Kidney (tissue), 14 donors: Measurements from ENCODE around the gene GPSM1. TPM values are rescaled to one million over a fixed set of nuclear protein-coding genes. Genes with fewer than 3 reads are reported as not detected.

Experiments
- DNase-seq, 5 donors: peaks; one replicate each; pipeline ENCODE4 v3.0.0-alpha.2; 2013 to 2020
- FAIRE-seq: peaks from 2 replicates; lab custom pipeline; 2012; peaks lifted over from hg19 to GRCh38; lab: Jason Lieb, UNC
- H3K27ac ChIP-seq, 2 donors: one replicate each; pipeline ENCODE4 v1.7.0; 2013; ENCODE audit warnings: low read depth in 2 of 2, low read length in 2 of 2, inconsistent platforms in 1 of 2
- H3K27me3 ChIP-seq: one replicate; pipeline ENCODE4 v1.7.1; 2013; ENCODE audit warnings: low read length, inconsistent platforms; ENCODE audit not compliant: control insufficient read depth, insufficient read depth
- H3K36me3 ChIP-seq, 3 donors: one replicate each; pipeline versions ENCODE4 v1.7.0 to v1.7.1; 2013; ENCODE audit warnings: low read length in 3 of 3, control low read depth in 1 of 3, inconsistent platforms in 1 of 3; ENCODE audit not compliant: insufficient read depth in 3 of 3, control insufficient read depth in 2 of 3
- H3K4me1 ChIP-seq, 3 donors: one replicate each; pipeline versions ENCODE4 v1.7.0 to v1.7.1; 2013; ENCODE audit warnings: low read length in 3 of 3, inconsistent platforms in 1 of 3, low read depth in 1 of 3; ENCODE audit not compliant: control insufficient read depth in 2 of 3, insufficient read depth in 2 of 3
- H3K4me3 ChIP-seq, 3 donors: one replicate each; pipeline versions ENCODE4 v1.7.0 to v1.8.1; 2013; ENCODE audit warnings: low read length in 3 of 3, control low read depth in 1 of 3, inconsistent platforms in 1 of 3
- H3K9ac ChIP-seq, 3 donors: one replicate each; pipeline versions ENCODE4 v1.7.0 to v1.7.1; 2013; ENCODE audit warnings: low read length in 3 of 3, control low read depth in 1 of 3, inconsistent platforms in 1 of 3
- H3K9me3 ChIP-seq, 3 donors: one replicate each; pipeline versions ENCODE4 v1.7.0 to v1.7.1; 2013; ENCODE audit warnings: low read length in 3 of 3, control low read depth in 1 of 3, inconsistent platforms in 1 of 3; ENCODE audit not compliant: control insufficient read depth in 2 of 3, insufficient read depth in 1 of 3
- CTCF ChIP-seq: IDR thresholded peaks from 3 replicates; pipeline ENCODE4 v1.5.1; 2012; ENCODE audit warnings: mild to moderate bottlenecking, moderate library complexity, borderline replicate concordance; ENCODE audit not compliant: insufficient read depth; ENCODE audit errors: extremely low read depth
- intact Hi-C: fragments of 100-400 bp; cut with DNase I; formaldehyde crosslinking; loops from one replicate; pipeline ENCODE4 v1.11.1; 2022
- polyA plus RNA-seq: library from polyadenylated mRNA; stranded (reverse); fragments of 350-450 nt; fragmentation: Illumina TruSeq; extraction: RNeasy Lipid Tissue Mini Kit (QIAGEN cat#74804); gene quantifications from one replicate; pipeline ENCODE4 v1.2.3, GENCODE V29; 2014; ENCODE audit warnings: low read depth, low replicate concordance; ENCODE audit not compliant: insufficient read depth
- total RNA-seq: library from RNA; stranded (reverse); fragmentation: NEBNext Ultra II Directional; extraction: Animal tissue kit (Norgen Biotek cat#: 25700); gene quantifications from one replicate; pipeline ENCODE4 v1.2.1, GENCODE V29; 2021
- donor health status: control.
- donor health status: control.
- donor health status: control.
- donor health status: control.
- donor health status: control.
- donor health status: DM: yes; HTN: yes; CAD: no.
- donor health status: Normal renal cell carcinoma (clear cell type).

The GPSM1 gene
- total and polyA plus RNA-seq, 2 donors from 2014 or later, result 11.6 to 11.9 TPM

DNA sequence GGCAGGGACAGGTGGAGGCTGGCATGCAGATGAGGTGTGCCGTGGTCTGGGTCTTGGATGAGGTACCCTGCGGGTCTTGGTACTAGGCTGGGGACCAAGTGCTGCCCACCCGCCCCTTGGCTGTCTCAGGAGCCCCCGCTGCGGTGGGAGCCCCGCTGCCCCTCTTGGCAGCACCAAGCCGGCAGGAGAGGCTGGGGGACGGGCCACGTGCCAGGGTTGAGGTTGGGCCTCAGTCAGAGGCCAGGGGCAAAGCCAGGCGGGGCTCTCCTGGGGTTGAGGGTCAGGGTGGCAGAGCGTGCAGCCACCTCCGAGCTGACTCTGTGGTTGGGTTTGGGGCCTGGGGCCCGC lies 44.2 kb downstream of the GPSM1 start:
- DNase-seq, result peak in 1 of 5 donors; percentile 69
- H3K9me3 ChIP-seq, result no peaks in the 10 kb centered on the region
- no peak overlapping the region for H3K4me3 ChIP-seq
- H3K9ac ChIP-seq, result no peak overlapping the region
- peaks cover 0 to 11% (median 3%) of the 10 kb centered on the region in 3 donors for H3K4me1 ChIP-seq
- no peaks in the 10 kb centered on the region for H3K36me3 ChIP-seq
- TF ChIP-seq CTCF, result no peak
- no peaks in the 10 kb centered on the region for H3K27me3 ChIP-seq
- intact Hi-C loops, result no loop called here
- no peak overlapping the region for H3K27ac ChIP-seq
- no peak for FAIRE-seq

DNA sequence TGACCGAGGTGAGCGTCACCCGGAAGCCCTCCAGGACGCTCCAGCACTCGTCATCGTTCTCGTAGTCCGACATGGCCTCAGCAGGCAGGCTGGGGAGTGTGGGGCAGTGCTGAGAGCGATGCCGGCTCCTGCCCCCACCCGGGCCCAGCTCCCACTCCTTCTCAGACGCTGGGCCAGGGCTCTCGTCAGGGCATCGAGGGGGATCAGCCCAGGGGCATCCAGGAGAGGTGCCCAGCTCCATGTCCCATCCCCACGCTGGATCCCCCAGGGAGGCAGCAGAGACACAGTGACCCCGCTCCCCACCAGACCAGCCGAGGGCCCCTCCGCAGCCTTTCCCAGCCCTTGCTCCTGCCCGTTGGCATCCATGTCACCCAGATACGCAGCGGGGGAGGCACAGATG lies 44.7 kb downstream of the GPSM1 start:
- intact Hi-C loops, result no loop called here
- peak overlapping the region; percentile 22 to 41 for H3K27ac ChIP-seq
- H3K4me3 ChIP-seq, result no peak overlapping the region
- H3K27me3 ChIP-seq, result no peaks in the 10 kb centered on the region
- FAIRE-seq (no peak), DNase-seq (no peak)
- no peaks in the 10 kb centered on the region for H3K9me3 ChIP-seq
- no peak for TF ChIP-seq CTCF
- H3K36me3 ChIP-seq, result no peaks in the 10 kb centered on the region
- no peak overlapping the region for H3K9ac ChIP-seq
- peaks cover 0 to 13% (median 3%) of the 10 kb centered on the region in 3 donors for H3K4me1 ChIP-seq

- Histone ChIP-seq H3K9me3 (no peaks in the 10 kb centered on the region), H3K4me3 (no peak overlapping the region), H3K27me3 (no peaks in the 10 kb centered on the region), H3K4me1 (peaks cover 0 to 13% (median 3%) of the 10 kb centered on the region in 3 donors), H3K27ac (peak overlapping the region in 1 of 2 donors; percentile 22), H3K9ac (no peak overlapping the region), H3K36me3 (no peaks in the 10 kb centered on the region)
- no peak for TF ChIP-seq CTCF
- FAIRE-seq (no peak), DNase-seq (peak; percentile 86 to 95 (median 88))
- intact Hi-C loops, result no loop called here
Observed at GRCh38 chr9:136372561-136373299, 45.4 kb downstream of the GPSM1 start.
